AG08395 (cell line): Measurements from ENCODE around the gene DACH1.

Source experiments
- DNase-seq: peaks from one replicate; pipeline ENCODE4 v3.0.0; 2012; ENCODE audit warnings: mixed read lengths, low spot score

Gene DACH1

DNA sequence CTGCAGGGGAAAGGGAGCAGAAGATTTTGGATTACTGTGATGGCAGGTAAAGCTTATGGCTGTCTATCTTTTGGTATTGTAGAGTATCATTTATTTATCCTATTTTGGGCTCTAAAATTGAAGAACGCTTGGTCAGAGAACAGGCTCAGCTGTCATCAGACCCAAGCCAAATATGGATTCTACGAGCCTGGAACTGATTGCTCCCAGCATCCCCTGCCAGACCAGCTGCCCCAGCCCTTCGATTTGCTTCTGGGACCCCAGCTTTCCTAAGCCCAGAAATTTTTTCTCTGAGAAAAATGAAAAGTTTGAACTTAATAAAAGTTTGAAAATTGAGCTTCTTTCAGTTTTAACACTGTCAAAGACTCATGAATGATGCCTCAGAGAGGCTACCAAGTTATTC, 472.8 kb downstream of the DACH1 start:
- no peak for DNase-seq
